Endothelial cell of umbilical vein (primary cell): ENCODE results near the gene EPSTI1.

Source experiments
- CTCF ChIP-seq, 2 donors: IDR thresholded peaks; 1 replicate in 1 of 2; 2 replicates in 1 of 2; pipeline ENCODE4 v1.5.1; 2011; ENCODE audit warnings: low read length in 2 of 2, mild to moderate bottlenecking in 2 of 2, moderate library complexity in 2 of 2, control low read depth in 1 of 2, inconsistent platforms in 1 of 2, low read depth in 1 of 2; ENCODE audit not compliant: insufficient read depth in 1 of 2; ENCODE audit errors: extremely low read depth in 1 of 2
- EZH2 ChIP-seq: IDR thresholded peaks from 2 replicates; pipeline ENCODE4 v1.6.1; 2012; ENCODE audit warnings: borderline replicate concordance, low read depth, mild to moderate bottlenecking, moderate library complexity, low read length, inconsistent platforms; ENCODE audit not compliant: severe bottlenecking
- FOS ChIP-seq: IDR thresholded peaks from 2 replicates; pipeline ENCODE4 v1.6.1; 2011; ENCODE audit warnings: mild to moderate bottlenecking, low read length, moderate library complexity, borderline replicate concordance; ENCODE audit not compliant: insufficient read depth
- GATA2 ChIP-seq: IDR thresholded peaks from 2 replicates; pipeline ENCODE4 v1.7.0; 2011; ENCODE audit warnings: low read depth, mild to moderate bottlenecking, moderate library complexity, mixed read lengths, low read length; ENCODE audit not compliant: insufficient read length, insufficient read depth
- JUN ChIP-seq: IDR thresholded peaks from 2 replicates; pipeline ENCODE4 v1.6.1; 2011; ENCODE audit warnings: borderline replicate concordance, low read depth; ENCODE audit not compliant: insufficient read length, insufficient read depth
- MAX ChIP-seq: IDR thresholded peaks from 2 replicates; pipeline ENCODE4 v1.6.1; 2011; ENCODE audit not compliant: insufficient read depth, insufficient read length
- MYC ChIP-seq: IDR thresholded peaks from one replicate; pipeline ENCODE4 v1.6.1; 2011; ENCODE audit warnings: mild to moderate bottlenecking, low read depth, low read length
- POLR2A ChIP-seq: IDR thresholded peaks from 2 replicates; pipeline ENCODE4 v1.6.1; 2012; ENCODE audit warnings: low read depth, mild to moderate bottlenecking, control low read depth, low read length
- POLR2AphosphoS5 ChIP-seq: IDR thresholded peaks from 2 replicates; pipeline ENCODE4 v1.6.1; 2012; ENCODE audit warnings: low read depth, mild to moderate bottlenecking, control low read depth, low read length, moderate library complexity; ENCODE audit not compliant: insufficient read depth

- TF ChIP-seq CTCF (IDR thresholded peaks at IDR 0.05; ENCODE audit: extremely low read depth in 1 of 2, insufficient read depth in 1 of 2, low read depth in 1 of 2, low read length in 2 of 2) (no peak), POLR2AphosphoS5 (no peak), EZH2 (no peak), MYC (no peak), FOS (peak; percentile 80), POLR2A (no peak), JUN (peak; percentile 81), MAX (no peak), GATA2 (no peak)
Observed at GRCh38 chr13:42996584-42996983, 4.5 kb upstream of the EPSTI1 start.
